NCI-H2227 treated with DMSO at 0.1 percent for 48 hours (cell line): ENCODE measurements around the gene HDGFL3.
"Not testable (repeated sequence)": the region's sequence is repeated elsewhere in the genome, so short reads cannot be mapped to it uniquely, and the experiment has no call there.

Experiments
- DNase-seq: peaks from one replicate; lab custom pipeline; 2025; lab: John Stamatoyannopoulos, UW

Gene HDGFL3

DNA sequence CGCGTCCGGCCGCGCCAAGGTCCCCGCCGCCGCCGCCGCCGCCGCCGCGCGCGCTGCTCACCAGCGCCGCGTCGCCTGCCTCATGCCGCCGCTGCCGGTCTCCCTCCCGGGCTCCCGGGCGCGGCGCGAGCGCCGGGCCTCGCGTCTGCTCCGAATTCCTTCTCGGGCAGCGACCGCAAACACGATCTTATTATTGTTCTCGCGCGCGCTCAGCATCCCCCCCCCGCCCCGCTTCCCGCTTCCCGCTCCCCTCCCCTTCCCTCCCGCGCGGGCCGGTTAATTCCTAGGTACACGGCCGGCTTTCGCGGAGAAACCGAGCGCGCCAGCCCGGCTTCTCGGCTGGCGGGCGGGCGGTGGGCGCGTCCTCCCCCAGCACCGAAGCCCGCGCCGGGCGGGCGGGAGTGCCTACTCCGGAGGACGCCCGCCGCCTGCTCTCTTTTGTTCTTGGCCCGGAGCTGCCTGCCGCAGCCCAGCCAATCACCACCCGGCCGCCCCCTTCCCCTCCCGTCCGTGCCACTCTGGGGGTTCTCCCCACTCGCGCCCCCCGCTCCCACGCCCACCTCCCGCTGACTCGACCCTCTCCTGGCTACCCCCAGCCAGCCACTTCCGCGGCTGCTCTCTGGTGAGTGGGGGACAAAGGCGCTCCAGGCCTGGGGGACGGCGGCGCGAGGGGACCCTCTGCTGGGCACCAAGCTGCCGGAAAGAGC, at the start of gene HDGFL3:
Gene HDGFL3 (minus strand): TSS at position 164 of the 707 bp plus-strand sequence. CDS start 409 bp downstream, outside the sequence.
- DNase-seq = peak; percentile 57

DNA sequence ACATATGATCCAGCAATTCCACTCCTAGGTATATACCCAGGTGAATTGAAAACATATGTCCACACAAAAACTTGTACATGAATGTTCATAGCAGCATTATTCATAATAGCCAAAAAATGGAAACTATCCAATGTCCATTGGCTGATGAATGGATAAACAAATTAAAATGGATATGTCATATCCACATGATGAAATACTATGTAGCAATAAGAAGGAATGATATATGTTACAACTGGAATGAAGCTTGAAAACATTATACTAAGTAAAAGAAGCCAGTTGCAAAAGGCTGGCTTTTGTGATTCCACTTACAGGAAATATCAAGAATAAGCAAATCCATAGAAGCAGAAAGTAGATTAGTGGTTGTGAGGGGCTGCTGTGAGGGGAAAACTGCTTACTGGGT, 43.2 kb upstream of the HDGFL3 start:
- no peak for DNase-seq

- no peak for DNase-seq
These were observed 41.4 kb upstream of the HDGFL3 start for GRCh38 chr15:83249030-83249343.

- DNase-seq = peak; percentile 49
These were observed 40.8 kb upstream of the HDGFL3 start for GRCh38 chr15:83248151-83249029.

- DNase-seq = no peak
These were observed 36.0 kb upstream of the HDGFL3 start for GRCh38 chr15:83243634-83244033.

DNA sequence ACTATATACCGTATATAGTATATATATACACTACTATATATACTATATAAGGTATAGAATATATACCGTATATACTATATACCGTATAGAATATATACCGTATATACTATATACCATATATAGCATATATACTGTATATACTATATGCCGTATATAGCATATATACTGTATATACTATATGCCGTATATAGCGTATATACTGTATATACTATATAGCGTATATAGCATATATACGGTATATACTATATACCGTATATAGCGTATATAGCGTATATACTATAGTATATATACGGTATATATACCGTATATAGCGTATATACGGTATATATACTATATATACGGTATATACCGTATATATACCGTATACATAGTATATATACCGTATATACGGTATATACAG, 22.6 kb upstream of the HDGFL3 start:
- no peak for DNase-seq

GRCh38 chr15:83225449-83225848, 17.8 kb upstream of the HDGFL3 start:
- DNase-seq = no peak

DNA sequence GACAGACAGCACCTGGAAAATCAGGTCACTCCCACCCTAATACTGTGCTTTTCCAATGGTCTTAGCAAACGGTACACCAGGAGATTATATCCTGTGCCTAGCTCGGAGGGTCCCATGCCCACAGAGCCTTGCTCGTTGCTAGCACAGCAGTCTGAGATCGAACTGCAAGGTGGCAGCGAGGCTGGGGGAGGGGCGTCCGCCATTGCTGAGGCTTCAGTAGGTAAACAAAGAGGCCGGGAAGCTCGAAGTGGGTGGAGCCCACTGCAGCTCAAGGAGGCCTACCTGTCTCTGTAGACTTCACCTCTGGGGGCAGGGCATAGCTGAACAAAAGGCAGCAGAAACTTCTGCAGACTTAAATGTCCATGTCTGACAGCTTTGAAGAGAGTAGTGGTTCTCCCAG, 14.2 kb upstream of the HDGFL3 start:
- DNase-seq = not testable (repeated sequence)

GRCh38 chr15:83219026-83219425, 11.4 kb upstream of the HDGFL3 start:
- DNase-seq = no peak

GRCh38 chr15:83215306-83215705, 7.7 kb upstream of the HDGFL3 start:
- no peak for DNase-seq

GRCh38 chr15:83210619-83211018, 3.0 kb upstream of the HDGFL3 start:
- DNase-seq = no peak

DNA sequence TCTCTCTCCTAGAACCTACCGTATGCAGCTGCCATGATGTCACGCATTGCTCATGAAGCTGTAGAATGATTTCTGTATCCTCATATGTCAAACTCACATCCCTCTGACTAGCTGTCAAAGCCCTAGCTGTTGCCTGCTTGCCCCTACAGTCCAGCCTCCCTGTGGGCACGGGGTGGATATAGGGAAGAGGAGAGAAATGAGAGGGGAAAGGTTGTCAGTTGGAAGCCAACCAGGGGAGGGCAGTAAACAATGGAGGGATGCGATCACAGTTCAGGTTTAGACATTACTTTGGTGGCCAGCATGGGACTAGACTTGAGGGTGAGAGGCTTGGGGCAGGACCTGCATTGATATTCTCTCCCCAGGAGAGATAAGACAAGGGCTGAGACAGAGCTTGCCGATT, 1.7 kb upstream of the HDGFL3 start:
- no peak for DNase-seq

DNA sequence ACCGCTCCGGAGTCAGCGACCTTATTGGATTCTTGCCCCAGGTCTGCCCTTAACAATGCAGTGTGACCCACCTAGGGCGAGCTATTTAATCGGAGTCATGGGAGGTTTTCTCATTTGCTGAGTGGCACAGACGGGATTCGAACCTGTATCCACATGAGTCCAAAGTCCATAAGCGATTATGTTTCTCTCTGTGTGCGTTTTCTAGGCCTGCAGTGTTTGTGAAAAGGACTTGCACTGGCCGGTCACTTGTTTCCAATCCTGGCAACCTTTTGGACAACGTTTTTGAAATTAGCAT, 691 bp upstream of the HDGFL3 start:
- DNase-seq = no peak

DNA sequence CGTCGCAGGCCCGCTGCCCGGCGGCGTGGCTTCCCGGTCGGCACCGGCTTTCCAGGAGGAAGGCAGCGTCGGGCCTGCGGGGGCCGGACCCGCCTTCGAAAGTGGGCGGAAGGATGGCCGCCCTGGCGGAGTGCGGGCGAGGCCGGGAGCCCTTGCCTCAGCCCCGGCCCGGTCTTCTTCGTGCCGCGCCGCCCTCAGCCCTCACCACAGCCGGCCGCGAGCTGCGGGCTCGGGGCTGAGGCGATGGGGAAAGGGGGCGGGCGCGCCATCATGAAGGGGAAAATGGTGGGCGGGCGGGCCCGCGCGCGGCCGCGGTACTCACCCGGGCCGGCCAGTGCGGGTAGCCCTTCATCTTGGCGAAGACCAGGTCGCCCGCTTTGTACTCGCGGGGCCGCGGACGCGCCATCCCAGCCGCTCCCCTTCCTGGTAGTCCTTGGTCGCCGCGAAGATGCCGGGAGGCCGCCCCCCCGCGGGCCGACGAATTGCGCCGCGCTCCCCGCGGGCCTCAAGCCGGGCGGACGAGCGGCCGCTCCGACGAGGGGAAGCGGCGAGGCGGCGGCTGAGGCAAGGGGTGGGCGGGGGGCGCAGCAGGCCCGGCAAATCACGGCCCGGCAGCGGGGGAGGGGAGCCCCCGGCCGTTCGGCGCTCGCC, 489 bp downstream of the HDGFL3 start:
- DNase-seq = peak; percentile 40

DNA sequence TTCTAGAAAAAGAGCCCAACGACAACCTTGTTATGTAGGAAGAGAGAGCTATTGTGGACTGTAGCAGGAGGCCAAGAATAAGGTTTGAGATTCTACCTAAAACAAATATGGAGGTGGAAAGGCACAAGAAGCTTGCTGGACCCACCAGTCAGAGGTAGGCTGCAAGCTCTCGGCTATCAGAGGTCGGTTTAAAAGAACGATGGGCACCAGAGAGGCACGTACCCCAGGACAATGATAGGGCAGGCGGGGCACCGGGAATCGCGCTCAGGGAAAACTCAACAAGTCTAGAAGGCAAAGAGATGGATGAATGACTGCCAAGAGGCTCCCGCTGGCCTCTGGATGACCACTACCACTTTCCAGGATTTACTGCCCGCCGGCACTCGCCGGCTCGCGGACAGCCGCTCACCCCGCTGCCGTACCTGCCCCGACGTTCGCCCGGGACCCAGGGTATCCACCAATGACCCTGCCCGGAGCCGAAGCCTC, 1.1 kb downstream of the HDGFL3 start:
- DNase-seq = no peak

- DNase-seq = no peak
These were observed 1.8 kb downstream of the HDGFL3 start for GRCh38 chr15:83205725-83206324.

DNA sequence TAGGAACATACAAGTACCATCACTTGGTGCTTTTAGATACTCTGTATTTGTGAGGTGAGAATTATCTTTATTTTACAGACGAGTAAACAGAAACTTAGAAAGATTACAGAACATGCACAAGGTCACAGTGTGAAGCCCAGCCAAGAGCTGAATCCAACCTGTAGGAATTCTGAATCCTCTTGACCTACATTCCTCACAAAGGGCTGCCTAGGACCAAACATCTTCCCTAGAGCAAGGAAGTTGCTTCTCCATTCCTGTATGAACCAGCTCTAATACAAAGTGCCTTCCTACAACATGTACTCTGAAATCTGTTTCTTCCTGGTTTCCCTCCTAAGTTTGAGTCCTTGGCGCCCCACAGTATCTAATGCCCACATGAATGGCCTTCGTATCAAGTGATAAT, 2.9 kb downstream of the HDGFL3 start:
- no peak for DNase-seq

DNA sequence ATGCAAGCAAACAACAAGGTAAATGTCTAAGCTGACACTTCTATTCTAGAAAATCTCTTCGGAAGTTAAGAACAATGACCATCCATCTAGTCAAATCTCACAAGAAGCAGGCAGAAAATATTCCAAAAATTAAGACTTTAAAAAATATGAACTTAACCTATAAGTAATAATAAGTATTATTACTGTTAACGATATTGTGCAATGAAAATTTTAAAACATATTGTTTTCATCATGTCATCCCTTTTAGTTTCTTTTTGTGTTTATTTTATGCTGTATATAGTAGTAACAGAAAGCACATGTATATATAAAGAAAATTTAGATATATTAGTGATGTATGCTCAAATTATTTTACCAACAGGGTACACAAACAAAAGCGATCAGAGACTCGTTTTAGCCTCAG, 4.1 kb downstream of the HDGFL3 start:
- no peak for DNase-seq

DNA sequence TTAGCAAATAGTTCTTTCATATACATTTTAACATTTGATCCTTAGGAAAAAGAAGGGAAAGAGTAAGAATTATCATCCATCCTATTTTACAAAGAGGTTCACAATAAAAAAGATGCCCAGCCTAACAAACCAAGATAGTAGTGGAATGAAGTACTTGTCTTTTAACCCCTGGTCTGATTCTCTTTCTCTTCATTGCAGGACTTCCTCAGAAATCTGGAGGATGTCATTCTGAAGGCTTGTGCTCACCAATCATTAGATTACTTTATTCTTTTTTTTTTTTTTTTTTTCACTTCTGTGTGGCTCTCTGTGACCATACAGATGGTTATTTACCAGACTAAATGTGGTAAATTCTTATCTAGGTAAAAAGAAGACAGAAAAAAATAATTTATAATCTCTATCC, 7.0 kb downstream of the HDGFL3 start:
- no peak for DNase-seq

- DNase-seq = no peak
These were observed 7.5 kb downstream of the HDGFL3 start for GRCh38 chr15:83200162-83200561.

DNA sequence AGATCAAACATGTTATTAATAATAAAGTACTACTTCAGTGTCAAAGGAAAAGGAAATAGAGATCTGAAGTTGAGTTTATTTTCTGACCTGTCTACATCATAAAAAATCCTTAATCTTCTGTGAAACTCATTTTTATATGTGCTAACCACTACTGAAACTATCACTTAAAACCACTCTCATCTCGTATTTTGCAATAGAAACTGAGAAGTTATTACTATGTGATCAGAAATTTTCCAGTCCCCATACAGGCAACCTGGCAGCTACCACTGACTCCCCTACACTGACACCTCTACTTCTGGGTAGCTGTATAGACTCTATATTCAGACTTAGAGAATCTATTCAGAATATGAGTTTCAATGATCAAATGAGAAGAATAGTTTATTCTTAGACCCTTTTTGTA, 8.3 kb downstream of the HDGFL3 start:
- no peak for DNase-seq

- no peak for DNase-seq
These were observed 9.1 kb downstream of the HDGFL3 start for GRCh38 chr15:83198476-83198875.

GRCh38 chr15:83194528-83194927, 13.1 kb downstream of the HDGFL3 start:
- no peak for DNase-seq
